Thyroid gland (tissue), 4 donors: Measurements from ENCODE around the gene SLC7A7. TPM values are rescaled to one million over a fixed set of nuclear protein-coding genes. Genes with fewer than 3 reads are reported as not detected.
A peak's percentile ranks its signal among the peaks of the same experiment; 100 is the strongest.
"Not testable (repeated sequence)": the region's sequence is repeated elsewhere in the genome, so short reads cannot be mapped to it uniquely, and the experiment has no call there.

ENCODE experiments used
- DNase-seq, 2 donors: peaks; one replicate each; pipeline ENCODE4 v3.0.0-alpha.2; 2019
- H3K27ac ChIP-seq, 3 donors: fragments of 200-600 bp; sonication (generic); 1 replicate in 2 of 3; 2 replicates in 1 of 3; pipeline ENCODE4 v1.5.1; 2016 to 2019; ENCODE audit warnings: mild to moderate bottlenecking in 1 of 3, moderate library complexity in 1 of 3
- H3K27me3 ChIP-seq: fragments of 200-600 bp; sonication (generic); one replicate; pipeline ENCODE4 v1.5.1; 2019
- H3K36me3 ChIP-seq, 2 donors: fragments of 200-600 bp; sonication (generic); one replicate each; pipeline ENCODE4 v1.5.1; 2016 to 2019
- H3K4me1 ChIP-seq, 2 donors: fragments of 200-600 bp; sonication (generic); one replicate each; pipeline ENCODE4 v1.5.1; 2017 to 2019
- H3K4me3 ChIP-seq, 3 donors: fragments of 200-600 bp; sonication (generic); replicated peaks in 1 of 3; 1 replicate in 2 of 3; 2 replicates in 1 of 3; pipeline ENCODE4 v1.5.1; 2016; ENCODE audit warnings: mild to moderate bottlenecking in 1 of 3
- H3K9me3 ChIP-seq: fragments of 200-600 bp; sonication (generic); one replicate; pipeline ENCODE4 v1.5.1; 2017
- POLR2A ChIP-seq, 2 donors: fragments of 450-650 bp; IDR thresholded peaks; one replicate each; pipeline ENCODE4 v1.6.1; 2017; ENCODE audit warnings: antibody characterized with exemption in 2 of 2, mild to moderate bottlenecking in 2 of 2, moderate library complexity in 1 of 2
- WGBS, 2 donors: methylation state at CpG; one replicate each; pipeline ENCODE4 v1.1.5; 2017; 5-methylcytosine and 5-hydroxymethylcytosine counted together
- intact Hi-C: fragments of 100-400 bp; cut with DNase I; formaldehyde crosslinking; loops from one replicate; pipeline ENCODE4 v1.15.1; 2023
- total RNA-seq, 4 donors: library from RNA; depleted of rRNA; stranded (reverse); fragments of >200 nt; gene quantifications; one replicate each; pipeline ENCODE4 v1.2.3, GENCODE V29; 2016
- TF ChIP-seq, protein P1 (sequence below), 6 experiments: fragments of 200-600 bp in 3 of 6; fragments of 450-650 bp in 3 of 6; sonication (generic) in 3 of 6; IDR thresholded peaks; one replicate each; pipeline ENCODE4 v1.5.1; 2016 to 2019; ENCODE audit warnings: antibody characterized with exemption in 6 of 6, mild to moderate bottlenecking in 2 of 6, inconsistent platforms in 1 of 6, moderate library complexity in 1 of 6

Gene SLC7A7
- total RNA-seq = 10 to 100 TPM in 3 of 4 donors, 1 to 10 TPM in 1; 8.4 to 15.1 (median 13.7) TPM

DNA sequence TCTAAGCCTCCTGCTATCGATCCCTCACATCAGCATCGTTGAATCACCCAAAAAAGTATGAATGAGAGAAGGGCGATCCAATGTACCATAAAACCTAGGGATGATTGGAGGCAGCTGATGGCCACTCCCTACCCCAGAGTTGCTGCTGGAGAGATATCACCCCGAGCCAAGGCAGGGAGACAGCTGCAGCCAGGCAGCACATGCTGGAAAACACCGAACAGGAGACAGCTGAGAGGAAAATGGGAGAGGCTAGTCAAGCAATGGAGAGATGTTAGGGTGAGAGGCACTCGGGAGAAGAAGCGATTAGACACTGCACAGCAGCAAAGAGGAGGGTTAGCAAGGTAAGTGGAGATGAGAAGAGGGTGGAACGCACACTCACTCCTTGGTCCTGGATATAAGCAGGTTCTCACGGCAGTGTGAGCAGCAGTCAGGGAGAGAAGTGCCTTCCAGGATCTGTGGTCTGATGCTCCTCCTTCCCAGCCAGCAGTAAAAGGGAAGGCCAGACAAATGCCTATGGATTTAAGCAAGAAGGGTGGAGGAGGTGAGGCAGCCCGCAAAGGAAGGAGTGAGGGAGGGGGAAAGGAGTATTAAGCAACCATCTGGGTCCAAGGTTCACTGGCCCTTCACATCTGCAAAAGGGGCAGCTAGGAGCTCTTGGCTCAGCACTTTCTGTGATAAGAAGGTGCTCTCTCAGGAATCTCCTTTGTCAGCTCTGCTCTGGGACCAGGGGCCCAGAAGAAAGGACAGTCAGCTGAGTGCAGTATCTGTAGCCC is at the start of gene SLC7A7:
SLC7A7 (minus strand) TSS at position 495 of the 773 bp plus-strand sequence. CDS start 2,037 bp downstream, outside the sequence.
- H3K27ac ChIP-seq = peak within 1 kb of the TSS; percentile 33 to 73 (median 65)
- H3K27me3 ChIP-seq = no peaks in the 10 kb centered on the region
- no peak within 1 kb of the TSS for H3K4me3 ChIP-seq
- TF ChIP-seq, protein P1, sequence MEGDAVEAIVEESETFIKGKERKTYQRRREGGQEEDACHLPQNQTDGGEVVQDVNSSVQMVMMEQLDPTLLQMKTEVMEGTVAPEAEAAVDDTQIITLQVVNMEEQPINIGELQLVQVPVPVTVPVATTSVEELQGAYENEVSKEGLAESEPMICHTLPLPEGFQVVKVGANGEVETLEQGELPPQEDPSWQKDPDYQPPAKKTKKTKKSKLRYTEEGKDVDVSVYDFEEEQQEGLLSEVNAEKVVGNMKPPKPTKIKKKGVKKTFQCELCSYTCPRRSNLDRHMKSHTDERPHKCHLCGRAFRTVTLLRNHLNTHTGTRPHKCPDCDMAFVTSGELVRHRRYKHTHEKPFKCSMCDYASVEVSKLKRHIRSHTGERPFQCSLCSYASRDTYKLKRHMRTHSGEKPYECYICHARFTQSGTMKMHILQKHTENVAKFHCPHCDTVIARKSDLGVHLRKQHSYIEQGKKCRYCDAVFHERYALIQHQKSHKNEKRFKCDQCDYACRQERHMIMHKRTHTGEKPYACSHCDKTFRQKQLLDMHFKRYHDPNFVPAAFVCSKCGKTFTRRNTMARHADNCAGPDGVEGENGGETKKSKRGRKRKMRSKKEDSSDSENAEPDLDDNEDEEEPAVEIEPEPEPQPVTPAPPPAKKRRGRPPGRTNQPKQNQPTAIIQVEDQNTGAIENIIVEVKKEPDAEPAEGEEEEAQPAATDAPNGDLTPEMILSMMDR (IDR thresholded peaks at IDR 0.05) = no peak
- TF ChIP-seq POLR2A (IDR thresholded peaks at IDR 0.05) = no peak
- peaks cover 29 to 40% of the 10 kb centered on the region in 2 donors for H3K4me1 ChIP-seq
- H3K9me3 ChIP-seq = no peaks in the 10 kb centered on the region
- no peaks in the 10 kb centered on the region for H3K36me3 ChIP-seq
- 54 to 59% methylated on average over 10 of the region's 10 CpGs for WGBS, 2 donors
- intact Hi-C loops = no loop called here
- DNase-seq = no peak

DNA sequence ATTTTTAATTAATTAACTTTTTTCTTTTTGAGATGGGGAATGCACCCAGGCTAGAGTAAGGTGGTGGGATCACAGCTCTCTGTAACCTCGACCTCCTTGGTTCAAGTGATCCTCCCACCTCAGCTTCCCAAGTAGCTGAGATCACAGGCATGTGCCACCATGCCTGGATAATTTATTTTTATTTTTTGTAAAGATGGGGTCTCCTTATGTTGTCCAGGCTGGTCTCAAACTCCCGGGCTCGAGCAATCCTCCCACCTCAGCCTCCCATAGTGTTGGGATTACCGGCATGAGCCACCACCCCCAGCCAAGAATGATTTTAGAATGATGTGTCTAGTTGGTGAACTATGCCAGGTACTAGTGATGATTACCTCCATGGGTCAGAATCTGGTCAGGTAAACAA is 49.7 kb upstream of the SLC7A7 start:
- intact Hi-C loops = no loop called here
- H3K4me3 ChIP-seq = no peak overlapping the region
- no peak overlapping the region for H3K27ac ChIP-seq
- DNase-seq = no peak
- H3K27me3 ChIP-seq = no peaks in the 10 kb centered on the region
- no peaks in the 10 kb centered on the region for H3K36me3 ChIP-seq
- WGBS, 2 donors = 87 to 94% methylated on average over 4 of the region's 4 CpGs
- TF ChIP-seq, protein P1 (IDR thresholded peaks at IDR 0.05) = no peak
- TF ChIP-seq POLR2A (IDR thresholded peaks at IDR 0.05) = no peak
- no peaks in the 10 kb centered on the region for H3K9me3 ChIP-seq
- peaks cover 0 to 6% of the 10 kb centered on the region in 2 donors for H3K4me1 ChIP-seq

DNA sequence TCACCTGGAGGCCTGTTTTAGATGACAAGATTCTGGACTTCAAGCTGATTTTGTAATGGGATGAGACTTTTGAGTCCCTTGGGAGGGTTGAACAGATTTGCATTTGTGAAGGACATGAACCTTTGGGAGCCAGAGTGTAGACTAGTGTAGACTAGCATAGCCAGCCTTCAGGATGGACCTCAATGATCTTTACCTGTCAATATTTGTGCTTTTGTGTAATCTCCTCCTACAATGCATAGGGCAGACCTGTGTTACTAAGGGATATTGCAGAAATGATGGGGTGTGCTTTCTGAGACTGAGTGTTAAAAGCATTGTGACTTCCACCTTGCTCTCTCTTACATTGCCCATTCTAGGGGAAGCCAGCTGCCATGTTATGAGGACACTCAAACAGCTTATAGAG is 46.4 kb upstream of the SLC7A7 start:
- Histone ChIP-seq H3K36me3 (no peaks in the 10 kb centered on the region), H3K4me1 (no peaks in the 10 kb centered on the region), H3K9me3 (no peaks in the 10 kb centered on the region), H3K27ac (no peak overlapping the region), H3K4me3 (no peak overlapping the region), H3K27me3 (no peaks in the 10 kb centered on the region)
- no peak for DNase-seq
- intact Hi-C loops = no loop called here
- TF ChIP-seq POLR2A (IDR thresholded peaks at IDR 0.05) = no peak
- TF ChIP-seq, protein P1 (IDR thresholded peaks at IDR 0.05) = no peak

DNA sequence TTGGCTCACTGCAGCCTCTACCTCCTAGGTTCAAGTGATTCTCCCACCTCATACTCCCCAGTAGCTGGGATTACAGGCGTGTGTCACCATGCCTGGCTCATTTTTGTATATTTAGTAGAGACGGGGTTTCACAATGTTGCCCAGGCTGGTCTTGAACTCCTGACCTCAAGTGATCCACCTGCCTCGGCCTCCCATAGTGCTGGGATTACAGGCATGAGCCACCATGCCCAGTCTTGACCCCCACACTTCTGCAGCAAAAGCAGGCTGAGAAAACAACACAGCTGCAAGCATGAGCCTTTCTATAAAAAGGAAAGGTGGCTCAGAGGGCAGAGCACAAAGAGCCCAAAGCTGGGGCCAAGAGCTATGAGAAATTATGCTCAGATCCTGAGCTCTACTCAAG is 45.1 kb upstream of the SLC7A7 start:
- DNase-seq, H3K9me3 ChIP-seq, H3K36me3 ChIP-seq, intact Hi-C loops, H3K27ac ChIP-seq, H3K4me3 ChIP-seq, H3K4me1 ChIP-seq, H3K27me3 ChIP-seq: not testable (repeated sequence)
- 81 to 82% methylated on average over 3 of the region's 3 CpGs for WGBS, 2 donors

DNA sequence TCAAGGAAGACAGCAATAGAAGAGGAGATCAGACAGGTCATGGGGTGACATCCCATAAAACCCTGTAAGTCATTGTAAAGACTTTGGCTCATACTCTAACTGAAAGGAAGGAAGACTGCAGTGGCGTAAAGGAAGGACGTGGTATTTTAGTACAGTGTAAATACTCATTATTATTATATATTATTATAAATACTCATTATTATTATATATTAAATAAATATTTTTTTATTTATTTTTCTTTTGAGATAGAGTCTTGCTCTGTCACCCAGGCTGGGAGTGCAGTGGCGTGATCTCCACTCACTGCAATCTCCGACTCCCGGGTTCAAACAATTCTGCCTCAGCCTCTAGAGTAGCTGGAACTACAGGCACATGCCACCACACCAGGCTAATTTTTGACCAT is 41.2 kb upstream of the SLC7A7 start:
- Histone ChIP-seq H3K4me3 (no peak overlapping the region), H3K9me3 (no peaks in the 10 kb centered on the region), H3K4me1 (peaks cover 5 to 15% of the 10 kb centered on the region in 2 donors), H3K36me3 (no peaks in the 10 kb centered on the region), H3K27me3 (no peaks in the 10 kb centered on the region), H3K27ac (no peak overlapping the region)
- WGBS, 2 donors = 95 to 96% methylated on average over 5 of the region's 5 CpGs
- TF ChIP-seq, protein P1 (IDR thresholded peaks at IDR 0.05) = no peak
- no peak for TF ChIP-seq POLR2A (IDR thresholded peaks at IDR 0.05)
- no peak for DNase-seq
- intact Hi-C loops = no loop called here
